Measurements from ENCODE around the gene MRPS5.

- no peak for TF ChIP-seq CTCF (IDR thresholded peaks at IDR 0.05; ENCODE audit: low read length)
- TF ChIP-seq EZH2 (IDR thresholded peaks at IDR 0.05; ENCODE audit: borderline replicate concordance, low read length): no peak
These were observed 47.5 kb downstream of the MRPS5 start for GRCh38 chr2:95073856-95074662.
